GM23248 (cell line): ENCODE measurements around the gene KLF13. TPM values are rescaled to one million over a fixed set of nuclear protein-coding genes. Genes with fewer than 3 reads are reported as not detected.

ENCODE experiments used
- DNase-seq: peaks from one replicate; pipeline ENCODE4 v3.0.0-alpha.2; 2015
- H2AFZ ChIP-seq: fragments of 200-600 bp; sonication (generic); 2 replicates; pipeline ENCODE4 v1.6.1; 2016; ENCODE audit warnings: antibody characterized with exemption
- H3F3A ChIP-seq: fragments of 200-600 bp; sonication (generic); 2 replicates; pipeline ENCODE4 v1.6.1; 2016; ENCODE audit warnings: mild to moderate bottlenecking, antibody characterized with exemption, mixed run types; ENCODE audit not compliant: insufficient read depth
- H3K27ac ChIP-seq: fragments of 200-600 bp; sonication (generic); 2 replicates; pipeline ENCODE4 v1.5.1; 2016; ENCODE audit warnings: mild to moderate bottlenecking
- H3K27me3 ChIP-seq: fragments of 200-600 bp; sonication (generic); replicated peaks from 2 replicates; pipeline ENCODE4 v1.6.1; 2016; ENCODE audit warnings: mild to moderate bottlenecking; ENCODE audit not compliant: insufficient read depth
- H3K36me3 ChIP-seq: fragments of 200-600 bp; sonication (generic); 2 replicates; pipeline ENCODE4 v1.6.1; 2016; ENCODE audit warnings: low read depth, mild to moderate bottlenecking
- H3K4me1 ChIP-seq: fragments of 200-600 bp; sonication (generic); 2 replicates; pipeline ENCODE4 v1.6.1; 2016; ENCODE audit warnings: mild to moderate bottlenecking; ENCODE audit not compliant: insufficient read depth
- H3K4me2 ChIP-seq: fragments of 200-600 bp; sonication (generic); one replicate; pipeline ENCODE4 v1.6.1; 2016; ENCODE audit warnings: mild to moderate bottlenecking; ENCODE audit not compliant: unreplicated experiment
- H3K4me3 ChIP-seq: fragments of 200-600 bp; sonication (generic); 2 replicates; pipeline ENCODE4 v1.5.1; 2016; ENCODE audit warnings: mild to moderate bottlenecking
- H3K79me2 ChIP-seq: fragments of 200-600 bp; sonication (generic); 2 replicates; pipeline ENCODE4 v1.6.1; 2016; ENCODE audit warnings: mild to moderate bottlenecking; ENCODE audit not compliant: insufficient read depth
- H3K9ac ChIP-seq: fragments of 200-600 bp; sonication (generic); 2 replicates; pipeline ENCODE4 v1.6.1; 2016; ENCODE audit warnings: mild to moderate bottlenecking
- H3K9me2 ChIP-seq: fragments of 200-600 bp; sonication (generic); 2 replicates; pipeline ENCODE4 v1.6.1; 2016; ENCODE audit warnings: mixed run types, mild to moderate bottlenecking, moderate library complexity; ENCODE audit not compliant: insufficient read depth
- H3K9me3 ChIP-seq: fragments of 200-600 bp; sonication (generic); one replicate; pipeline ENCODE4 v1.6.1; 2017; ENCODE audit warnings: low read depth
- H4K20me1 ChIP-seq: fragments of 200-600 bp; sonication (generic); 2 replicates; pipeline ENCODE4 v1.6.0; 2016; ENCODE audit not compliant: insufficient read depth
- EZH2 ChIP-seq: fragments of 200-600 bp; sonication (generic); IDR thresholded peaks from 2 replicates; pipeline ENCODE4 v1.6.1; 2018; ENCODE audit warnings: antibody characterized with exemption, mild to moderate bottlenecking; ENCODE audit not compliant: insufficient read depth, poor library complexity, severe bottlenecking
- EZH2phosphoT487 ChIP-seq: fragments of 200-600 bp; sonication (generic); IDR thresholded peaks from 2 replicates; pipeline ENCODE4 v1.6.1; 2018; ENCODE audit warnings: antibody characterized with exemption, moderate library complexity, mild to moderate bottlenecking, low read depth; ENCODE audit not compliant: insufficient read depth
- WGBS, 2 experiments: methylation state at CpG; one replicate each; pipeline ENCODE4 v1.1.6; 2015 to 2017; ENCODE audit warnings: low lambda C conversion rate in 2 of 2, low coverage in 1 of 2; ENCODE audit errors: missing lambda C conversion rate in 2 of 2; 5-methylcytosine and 5-hydroxymethylcytosine counted together
- in situ Hi-C: fragments of 300-500 bp; cut with MboI; formaldehyde crosslinking; loops from 2 replicates; pipeline ENCODE4 v1.15.0; 2020
- polyA plus RNA-seq: library from polyadenylated mRNA; unstranded; fragments of >200 nt; fragmentation: Nextera tagmentation; extraction: Ambion mirVana; gene quantifications from 2 replicates; pipeline ENCODE4 v1.2.1, GENCODE V29; 2016
- total RNA-seq: library from RNA; depleted of rRNA; stranded (reverse); fragments of >200 nt; shearing (Covaris generic); gene quantifications from 2 replicates; pipeline ENCODE4 v1.2.3, GENCODE V29; 2014

The KLF13 gene
- total and polyA plus RNA-seq, 2 experiments from 2014 or later, result 8.0 to 38.9 TPM

- no peak overlapping the region for H2AFZ ChIP-seq
- no peak overlapping the region for H3K9ac ChIP-seq
- no peaks in the 10 kb centered on the region for H3K79me2 ChIP-seq
- H3K36me3 ChIP-seq, result no peaks in the 10 kb centered on the region
- no peaks in the 10 kb centered on the region for H3K27me3 ChIP-seq
- no peak overlapping the region for H3K4me3 ChIP-seq
- H3F3A ChIP-seq, result peaks cover 30% of the 10 kb centered on the region
- 89 to 93% methylated on average over 18 to 21 of the region's 21 CpGs for WGBS, 2 experiments
- no peak overlapping the region for H3K27ac ChIP-seq
- no peaks in the 10 kb centered on the region for H3K9me2 ChIP-seq
- no peaks in the 10 kb centered on the region for H3K9me3 ChIP-seq
- in situ Hi-C loops, result no loop called here
- H4K20me1 ChIP-seq, result no peaks in the 10 kb centered on the region
- peaks cover 20% of the 10 kb centered on the region for H3K4me1 ChIP-seq
- DNase-seq, result no peak
- H3K4me2 ChIP-seq, result no peak overlapping the region
- no peak for TF ChIP-seq EZH2phosphoT487
- no peak for TF ChIP-seq EZH2
These were observed 66.9 kb downstream of the KLF13 start for GRCh38 chr15:31393444-31394091.

- H3K4me3 ChIP-seq, result no peak overlapping the region
- WGBS, 2 experiments, result 0 to 1% methylated on average over 18 to 27 of the region's 27 CpGs
- peak; percentile 92 for DNase-seq
- H2AFZ ChIP-seq, result peak overlapping the region; percentile 76
- peak overlapping the region; percentile 74 for H3K9ac ChIP-seq
- peak overlapping the region; percentile 91 for H3K27ac ChIP-seq
- no peaks in the 10 kb centered on the region for H3K9me2 ChIP-seq
- no peaks in the 10 kb centered on the region for H3K79me2 ChIP-seq
- H3K4me1 ChIP-seq, result peaks cover 32% of the 10 kb centered on the region
- in situ Hi-C loops, result no loop called here
- H3F3A ChIP-seq, result peaks cover 28% of the 10 kb centered on the region
- H3K4me2 ChIP-seq, result peak overlapping the region; percentile 40
- H3K36me3 ChIP-seq, result no peaks in the 10 kb centered on the region
- H3K27me3 ChIP-seq, result no peaks in the 10 kb centered on the region
- TF ChIP-seq EZH2, result no peak
- TF ChIP-seq EZH2phosphoT487, result no peak
- H3K9me3 ChIP-seq, result no peaks in the 10 kb centered on the region
- no peaks in the 10 kb centered on the region for H4K20me1 ChIP-seq
These were observed 70.4 kb downstream of the KLF13 start for GRCh38 chr15:31396881-31397560.

GRCh38 chr15:31397851-31398661, 71.4 kb downstream of the KLF13 start:
- Histone ChIP-seq H3K4me2 (peak overlapping the region; percentile 40), H3K27ac (peak overlapping the region; percentile 91)

GRCh38 chr15:31398677-31399301, 72.2 kb downstream of the KLF13 start:
- peak overlapping the region; percentile 59; the same call in 1 of the 2 replicates for H2AFZ ChIP-seq

More at GRCh38 chr15:31397851-31398661, 71.4 kb downstream of the KLF13 start:
- DNase-seq, result no peak
- WGBS, 2 experiments, result 59 to 62% methylated on average over 19 to 21 of the region's 21 CpGs
- peak overlapping the region; percentile 74 for H3K9ac ChIP-seq
- no peaks in the 10 kb centered on the region for H3K9me3 ChIP-seq
- no peaks in the 10 kb centered on the region for H4K20me1 ChIP-seq
- peaks cover 30% of the 10 kb centered on the region for H3F3A ChIP-seq
- no peak overlapping the region for H3K4me3 ChIP-seq
- H3K27me3 ChIP-seq, result no peaks in the 10 kb centered on the region
- H3K79me2 ChIP-seq, result no peaks in the 10 kb centered on the region
- TF ChIP-seq EZH2phosphoT487 (no peak), EZH2 (no peak)
- H3K36me3 ChIP-seq, result no peaks in the 10 kb centered on the region
- H3K4me1 ChIP-seq, result peaks cover 35% of the 10 kb centered on the region
- in situ Hi-C loops, result no loop called here
- H3K9me2 ChIP-seq, result no peaks in the 10 kb centered on the region
- H2AFZ ChIP-seq, result peak overlapping the region; percentile 59

More at GRCh38 chr15:31398677-31399301, 72.2 kb downstream of the KLF13 start:
- H3K4me1 ChIP-seq, result peaks cover 41% of the 10 kb centered on the region
- H3K79me2 ChIP-seq, result no peaks in the 10 kb centered on the region
- H3K9me2 ChIP-seq, result no peaks in the 10 kb centered on the region
- DNase-seq, result peak; percentile 54
- no peak overlapping the region for H3K4me3 ChIP-seq
- H3F3A ChIP-seq, result peaks cover 38% of the 10 kb centered on the region
- peak overlapping the region; percentile 91; the same call in 1 of the 2 replicates for H3K27ac ChIP-seq
- TF ChIP-seq EZH2, result no peak
- no peak for TF ChIP-seq EZH2phosphoT487
- in situ Hi-C loops, result no loop called here
- H3K36me3 ChIP-seq, result no peaks in the 10 kb centered on the region
- WGBS, 2 experiments, result 40 to 48% methylated on average over 9 to 10 of the region's 10 CpGs
- no peaks in the 10 kb centered on the region for H3K27me3 ChIP-seq
- H3K9ac ChIP-seq, result 0 out of 2 replicates have a peak overlapping the region, but pooled peaks have one; percentile 74
- H4K20me1 ChIP-seq, result no peaks in the 10 kb centered on the region
- no peak overlapping the region for H3K4me2 ChIP-seq
- no peaks in the 10 kb centered on the region for H3K9me3 ChIP-seq
